Measurements from ENCODE around the gene FANCG.
A peak's percentile ranks its signal among the peaks of the same experiment; 100 is the strongest.

FANCG gene

DNA sequence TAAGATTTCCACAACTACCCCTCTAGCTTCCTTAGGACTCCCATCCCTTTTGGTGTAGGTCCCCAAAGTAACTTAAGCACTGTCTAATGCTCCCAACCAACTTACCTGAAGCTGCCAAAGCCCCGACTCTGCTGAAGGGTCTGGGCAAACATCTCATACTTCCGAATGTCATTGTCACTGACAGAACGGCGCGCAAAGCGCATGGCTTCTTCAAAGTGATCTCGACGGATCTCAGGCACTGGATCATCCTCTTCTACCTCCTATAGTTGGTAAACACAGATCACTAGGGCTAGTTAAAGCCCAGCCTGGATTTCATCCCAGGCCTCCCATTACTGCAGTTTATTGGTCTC, 22.5 kb downstream of the FANCG start:
- FAIRE-seq = no peak

DNA sequence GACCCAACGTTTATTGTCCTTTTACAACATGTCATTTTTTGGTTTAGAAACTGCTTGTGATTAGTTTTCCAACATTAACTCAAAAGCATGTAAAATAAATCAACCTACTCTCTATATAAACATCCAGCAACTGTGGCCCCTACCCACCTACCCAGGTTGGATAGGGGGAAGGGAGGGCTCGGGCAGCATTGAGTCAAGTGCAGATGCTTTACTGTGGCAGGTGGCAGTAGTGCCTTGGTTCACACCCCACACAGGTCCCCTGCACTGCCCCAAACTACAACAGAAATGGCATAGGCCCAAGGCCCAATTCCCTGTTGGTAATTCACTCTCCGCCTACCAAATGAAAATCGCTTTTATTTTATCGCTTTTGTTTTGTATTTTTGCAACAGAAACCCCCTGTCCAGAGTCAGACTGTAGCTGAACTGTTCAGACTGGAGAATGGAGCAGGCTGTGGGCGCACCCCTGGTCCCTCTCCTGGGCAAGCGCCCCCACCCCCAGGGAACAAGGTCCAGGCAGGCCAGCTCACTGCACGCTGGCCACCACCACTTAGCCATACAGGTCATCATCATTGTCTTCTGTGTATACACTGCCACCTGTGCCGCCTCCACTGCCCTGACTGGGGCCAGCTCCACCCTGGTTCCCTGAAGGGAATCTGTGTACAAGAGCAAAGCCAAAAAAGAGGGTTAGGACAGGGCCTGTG, 23.0 kb downstream of the FANCG start:
- no peak for FAIRE-seq

DNA sequence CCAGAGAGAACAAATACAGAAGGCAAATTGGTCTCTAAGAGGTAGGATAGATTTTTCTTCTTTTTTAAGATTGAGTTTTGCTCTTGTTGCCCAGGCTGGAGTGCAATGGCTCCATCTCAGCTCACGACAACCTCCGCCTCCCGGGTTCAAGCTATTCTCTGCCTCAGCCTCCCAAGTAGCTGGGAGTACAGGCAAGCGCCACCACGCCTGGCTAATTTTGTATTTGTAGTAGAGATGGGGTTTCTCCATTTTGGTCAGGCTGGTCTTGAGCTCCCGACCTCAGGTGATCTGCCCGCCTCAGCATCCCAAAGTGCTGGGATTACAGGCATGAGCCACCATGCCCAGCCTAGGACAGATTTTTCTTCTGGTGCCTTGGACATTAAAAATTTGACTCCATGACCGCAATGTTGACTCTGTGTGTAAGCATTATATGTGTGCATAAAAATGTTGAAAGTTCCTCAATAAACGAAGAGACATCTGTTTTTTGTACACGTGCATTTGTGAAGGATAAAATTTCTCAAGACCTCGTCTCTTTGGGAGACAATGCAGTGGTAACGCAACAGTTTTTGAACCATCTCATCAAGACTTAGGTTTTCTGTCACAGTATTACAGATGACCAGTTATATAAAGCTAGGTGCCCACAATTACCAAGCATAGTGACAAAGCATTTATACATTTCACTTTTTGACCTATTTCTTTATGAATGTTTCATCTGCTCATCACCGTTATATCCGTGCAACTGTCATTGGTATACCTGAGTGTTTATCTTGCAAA, 24.7 kb downstream of the FANCG start:
- FAIRE-seq = no peak

DNA sequence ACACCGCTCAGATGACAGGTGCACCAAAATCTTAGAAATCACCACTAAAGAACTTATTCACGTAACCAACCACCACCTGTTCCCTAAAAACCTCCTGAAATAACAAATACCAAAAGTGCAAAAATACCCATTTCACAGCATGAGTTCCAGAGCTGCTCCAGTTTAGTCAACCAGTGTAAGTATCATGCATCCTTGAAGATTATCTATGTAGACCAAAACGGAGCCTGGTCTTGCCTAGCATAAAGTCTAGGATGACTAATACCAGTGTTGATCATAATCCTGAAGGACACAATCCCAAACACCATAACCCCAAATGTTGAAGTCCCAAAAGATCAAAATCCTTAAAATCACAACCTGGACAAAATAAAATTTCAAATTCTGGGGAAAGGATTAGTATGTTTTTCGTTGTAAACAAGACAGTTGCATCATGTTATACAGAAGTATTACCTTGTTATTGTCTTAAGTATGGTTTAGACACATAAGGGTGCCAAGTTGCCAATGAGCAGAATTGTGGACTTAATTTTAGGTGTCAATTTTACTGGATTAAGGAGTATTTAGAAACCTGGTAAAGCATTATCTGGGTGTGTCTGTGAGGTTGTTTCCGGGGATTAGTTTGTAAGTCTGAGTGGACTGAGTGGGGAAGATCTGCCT, 25.4 kb downstream of the FANCG start:
- no peak for FAIRE-seq

DNA sequence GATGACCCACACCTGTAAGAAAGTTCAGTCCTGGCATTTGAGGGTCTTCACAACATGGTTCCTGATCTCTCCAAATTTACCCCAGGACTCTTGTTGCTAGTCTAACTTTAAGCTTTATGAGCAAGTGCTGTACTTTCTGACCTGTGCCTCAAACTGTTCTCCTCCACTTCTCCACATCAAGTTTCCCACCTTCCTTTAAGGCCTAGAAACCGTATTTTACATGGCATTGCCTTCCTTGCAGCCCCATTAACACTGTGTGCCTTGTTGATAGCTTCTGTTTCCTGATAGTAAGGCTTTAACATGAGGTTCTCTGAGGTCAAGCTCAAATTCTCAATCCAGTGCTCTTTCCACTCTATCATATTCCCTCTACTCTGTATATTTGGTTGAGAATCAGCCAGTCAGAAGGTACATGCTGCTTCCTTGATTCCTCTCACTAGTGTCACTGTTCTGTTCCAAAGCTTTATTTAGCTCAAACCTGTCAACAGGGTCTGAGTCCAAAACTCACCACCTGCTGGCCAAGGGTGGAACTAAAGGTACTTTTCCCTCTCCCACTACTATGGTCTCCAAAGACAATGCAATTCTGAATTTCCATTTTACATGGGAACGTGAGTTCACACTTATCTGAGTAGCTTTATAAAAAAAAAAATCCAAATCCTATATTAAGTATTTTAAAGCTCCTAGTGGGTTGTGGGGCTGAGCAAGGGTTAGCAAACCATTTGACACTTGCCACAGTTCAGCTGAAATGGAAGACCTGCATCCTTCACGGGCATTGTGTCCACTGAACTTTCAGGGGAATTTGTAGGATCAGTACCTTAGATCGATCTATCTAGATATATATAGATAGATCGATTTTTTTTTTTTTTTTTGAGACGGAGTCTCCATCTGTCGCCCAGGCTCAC, 28.4 kb downstream of the FANCG start:
- peak; percentile 65 for FAIRE-seq

DNA sequence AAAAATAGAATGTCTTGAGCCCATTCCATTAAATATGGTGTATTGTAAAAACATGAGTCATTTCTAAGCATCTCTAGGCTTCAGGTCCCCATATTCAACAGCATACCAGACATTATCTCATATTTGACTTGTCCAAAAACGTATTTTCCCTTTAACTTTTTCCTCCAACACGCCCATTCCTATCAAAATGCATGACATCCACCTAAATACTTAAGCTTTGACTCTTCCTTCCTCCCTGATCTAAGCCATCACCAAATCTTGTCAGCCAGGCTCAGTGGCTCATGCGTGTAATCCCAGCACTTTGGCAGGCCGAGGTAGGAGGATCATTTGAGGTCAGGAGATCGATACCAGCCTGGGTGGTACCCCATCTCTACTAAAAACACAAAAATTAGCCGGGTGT, 31.2 kb downstream of the FANCG start:
- FAIRE-seq = no peak

DNA sequence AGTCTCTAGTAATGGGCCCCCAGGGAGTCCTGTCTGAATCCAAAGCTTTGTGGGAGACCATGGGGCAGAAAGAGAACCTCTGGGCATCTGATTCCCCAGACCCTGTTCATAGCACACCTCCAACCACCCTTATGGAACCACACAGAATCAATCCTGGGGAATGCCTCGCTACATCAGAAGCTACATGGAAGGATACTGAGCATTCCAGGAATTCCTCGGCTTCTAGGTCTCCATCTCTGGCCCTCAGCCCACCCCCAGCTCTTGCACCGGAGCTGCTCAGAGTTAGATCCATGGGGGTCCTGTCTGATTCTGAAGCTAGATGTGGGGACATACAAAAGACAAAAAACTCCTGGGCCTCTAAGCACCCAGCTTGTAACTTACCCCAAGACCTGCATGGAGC, 35.7 kb downstream of the FANCG start:
- no peak for FAIRE-seq

DNA sequence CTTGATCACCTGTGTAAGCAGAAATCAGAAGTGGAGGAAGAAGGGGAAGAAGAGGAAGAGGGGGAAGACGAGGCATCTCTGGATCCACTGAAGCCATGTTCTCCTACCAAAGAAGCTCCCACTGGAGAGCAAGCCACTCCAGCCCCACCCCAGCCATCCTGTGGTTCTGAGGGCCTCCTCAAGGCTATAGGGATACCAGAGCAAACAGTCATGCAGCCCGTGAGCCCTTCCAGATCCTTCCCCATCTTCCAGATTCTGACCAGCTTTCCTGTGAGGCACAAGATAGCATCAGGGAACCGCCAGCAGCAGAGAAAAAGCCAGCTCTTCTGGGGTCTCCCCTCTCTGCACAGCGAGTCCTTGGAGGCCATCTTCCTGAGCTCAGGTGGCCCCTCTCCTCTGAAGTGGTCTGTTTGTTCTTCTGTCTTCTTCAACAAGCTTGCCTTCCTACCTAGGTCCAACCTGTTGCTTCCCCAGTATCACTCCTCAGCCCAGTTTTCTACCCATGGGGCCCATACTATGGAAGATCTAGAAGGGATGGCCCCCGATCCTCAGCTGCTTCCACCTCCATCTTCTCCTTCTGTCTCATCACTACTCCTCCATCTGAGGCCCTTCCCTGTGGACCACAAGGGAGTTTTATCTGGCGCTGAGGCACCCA, 36.7 kb downstream of the FANCG start:
- FAIRE-seq = no peak

DNA sequence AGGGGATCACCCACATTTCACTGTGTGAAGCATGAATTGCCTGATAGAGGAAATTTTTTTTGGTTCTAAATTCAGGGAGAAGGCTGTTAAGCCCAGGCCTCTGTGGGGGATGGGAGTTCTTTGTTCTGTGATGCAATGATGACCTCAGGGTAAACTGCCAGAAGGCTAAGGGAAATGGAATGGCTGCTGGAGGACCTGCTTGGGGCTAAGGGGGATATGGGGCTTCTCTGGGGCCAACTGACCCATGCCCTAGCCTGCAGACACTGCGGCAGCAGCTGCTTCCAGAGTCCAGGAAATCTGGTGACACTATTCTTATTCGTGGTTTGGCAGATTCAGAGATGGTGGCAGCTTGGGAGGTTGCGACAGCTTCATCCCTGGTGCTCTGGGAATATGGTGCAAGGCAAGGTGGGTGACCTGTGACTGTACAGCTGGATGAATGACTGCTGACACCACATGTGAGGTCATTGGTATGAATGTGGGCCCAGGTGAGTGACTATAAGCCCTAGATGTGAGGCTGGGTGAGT, 37.6 kb downstream of the FANCG start:
- FAIRE-seq = no peak

DNA sequence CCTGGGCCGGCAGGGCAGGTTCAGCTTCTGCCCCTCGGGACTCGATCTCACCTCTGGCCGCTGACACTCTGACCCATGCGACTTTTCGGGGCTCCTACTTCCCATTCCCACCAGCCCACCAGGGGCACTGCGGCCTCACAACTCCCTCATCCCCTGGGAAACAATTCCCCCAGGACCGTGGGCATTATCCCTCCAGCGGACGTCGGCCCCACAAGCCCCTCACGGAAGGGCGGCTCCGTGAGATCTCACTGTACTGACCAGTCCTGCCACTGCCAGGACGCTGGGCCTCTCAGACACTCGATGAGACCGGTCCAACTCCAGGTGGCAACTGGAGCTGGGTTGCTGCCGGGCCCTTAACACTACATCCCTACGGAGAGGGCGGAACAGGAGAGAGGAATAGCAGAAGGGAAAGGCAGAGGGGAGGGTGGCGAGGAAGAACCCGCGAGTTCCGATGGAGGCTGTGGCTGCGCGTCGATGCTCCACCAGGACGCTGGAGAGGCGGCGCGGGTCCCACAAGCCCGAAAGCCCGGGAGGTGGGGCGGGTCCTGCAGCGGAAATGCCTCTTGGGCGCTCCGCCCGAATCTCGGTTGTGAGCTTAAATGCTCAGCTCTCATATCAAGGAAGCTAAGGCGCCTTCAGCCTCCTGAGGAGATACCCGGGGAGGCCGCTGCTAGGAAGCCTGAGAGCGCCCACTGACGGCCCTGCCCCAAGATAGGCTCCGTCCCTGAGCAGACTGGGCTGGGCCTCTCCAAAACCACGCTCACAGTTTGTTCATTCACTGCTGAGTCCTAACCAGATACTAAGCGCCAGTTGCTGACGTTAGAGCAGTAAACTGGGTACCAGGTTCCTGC, 43.7 kb downstream of the FANCG start:
- FAIRE-seq = no peak

DNA sequence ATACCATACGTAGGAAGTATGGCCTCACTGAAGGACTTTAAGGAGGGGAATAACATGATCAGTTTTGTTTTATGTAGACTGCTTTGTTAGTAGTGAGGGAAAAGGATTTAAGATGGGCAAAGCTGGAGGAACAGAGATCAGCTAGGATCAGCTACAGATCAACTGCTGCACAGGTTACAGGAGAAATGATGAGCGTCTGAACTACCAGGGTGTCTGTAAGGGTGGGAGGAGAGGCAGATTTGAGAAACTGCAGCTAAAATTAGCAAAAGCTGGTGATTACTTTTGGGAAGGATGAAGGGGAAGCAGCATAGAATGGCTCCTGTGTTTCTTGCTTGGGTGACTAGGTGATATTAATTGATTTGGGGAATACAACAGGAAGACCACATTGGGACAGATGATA, 46.6 kb downstream of the FANCG start:
- no peak for FAIRE-seq

DNA sequence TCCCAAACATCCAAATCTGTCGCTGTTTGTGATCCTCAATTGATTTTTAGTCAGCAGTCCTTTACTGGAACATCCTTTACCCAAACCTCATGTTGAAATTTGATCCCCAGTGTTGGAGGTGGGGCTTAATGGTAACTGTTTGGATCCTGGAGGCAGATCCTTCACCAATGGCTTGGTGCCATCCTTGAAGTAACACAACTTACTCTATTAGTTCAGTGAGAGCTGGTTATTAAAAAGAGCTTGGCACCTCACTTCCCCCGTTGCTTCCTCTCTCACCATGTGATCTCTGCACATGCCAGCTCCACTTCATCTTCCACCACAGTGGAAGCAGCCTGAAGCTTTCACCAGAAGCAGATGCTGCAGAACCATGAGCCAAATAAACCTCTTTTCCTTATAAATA, 49.9 kb downstream of the FANCG start:
- FAIRE-seq = no peak

DNA sequence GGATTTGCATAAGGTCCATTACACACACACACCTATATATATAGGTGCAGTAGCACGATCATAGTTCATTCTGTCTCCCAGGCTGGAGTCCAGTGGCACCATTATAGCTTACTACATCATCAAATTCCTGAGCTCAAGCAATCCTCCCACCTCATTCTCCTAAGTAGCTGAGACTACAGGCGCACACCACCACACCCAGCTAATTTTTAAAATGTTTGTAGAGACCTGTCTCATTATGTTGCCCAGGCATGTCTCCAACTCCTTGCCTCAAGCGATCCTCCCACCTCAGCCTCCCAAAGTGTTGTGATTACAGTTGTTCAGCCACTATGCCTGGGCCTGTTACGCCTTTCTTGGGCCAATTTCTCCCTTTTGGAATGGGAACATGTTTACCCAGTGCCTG, 50.5 kb downstream of the FANCG start:
- no peak for FAIRE-seq

DNA sequence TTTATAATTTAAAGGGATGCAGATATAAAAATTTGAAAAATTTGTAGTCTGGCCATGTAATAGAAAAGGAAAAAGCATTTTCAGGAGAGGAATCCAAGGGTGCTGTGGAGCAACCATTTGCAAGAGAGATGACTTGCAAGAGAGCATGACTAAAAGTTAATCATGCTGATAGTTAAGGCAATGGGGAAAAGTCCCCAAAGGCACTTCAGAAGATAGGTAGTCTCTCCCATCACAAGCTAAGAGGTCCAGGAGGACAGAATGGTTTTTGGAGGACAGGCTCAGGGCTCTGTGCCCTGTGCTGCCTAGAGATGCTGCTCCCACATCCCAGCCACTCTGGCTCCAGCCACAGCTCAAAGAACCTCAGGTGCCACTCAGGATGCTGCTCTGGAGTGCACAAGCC, 51.4 kb downstream of the FANCG start:
- FAIRE-seq = no peak

DNA sequence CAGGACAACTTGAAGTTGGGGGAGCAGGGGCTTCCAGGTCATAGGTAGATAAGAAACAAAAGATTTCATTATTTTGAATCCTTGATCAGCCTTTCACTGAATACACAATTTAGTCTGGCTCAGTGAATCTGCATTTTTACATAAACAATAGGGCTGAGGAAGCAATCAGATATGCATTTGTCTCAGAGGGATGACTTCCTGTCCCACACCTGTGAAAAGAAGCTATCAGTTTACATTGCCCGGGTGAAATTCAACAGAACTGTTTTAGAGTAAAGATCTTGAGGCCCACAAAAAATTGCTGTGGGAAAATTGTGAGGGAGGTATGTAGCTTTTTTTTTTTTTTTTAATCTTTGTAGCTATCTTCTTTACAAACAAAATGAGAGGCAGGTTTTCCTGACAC, 51.9 kb downstream of the FANCG start:
- FAIRE-seq = no peak

DNA sequence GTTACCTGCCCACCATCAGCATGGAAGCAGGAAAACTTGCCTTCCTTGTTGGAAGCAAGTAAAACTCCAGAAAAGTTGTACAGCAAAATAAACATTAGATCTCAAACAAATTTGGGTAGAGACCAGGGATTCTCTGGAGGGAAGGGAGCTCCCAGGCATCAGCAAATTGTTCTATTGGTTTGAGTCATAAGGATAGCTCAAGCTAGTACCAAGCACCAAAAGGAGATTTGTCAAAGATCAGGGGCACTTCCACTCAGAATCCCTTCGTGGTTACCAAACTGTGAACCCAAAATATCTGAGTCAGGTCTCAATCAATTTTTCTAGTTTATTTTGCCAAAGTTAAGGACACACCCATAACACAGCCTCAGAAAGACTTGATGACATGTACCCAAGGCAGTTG, 52.4 kb downstream of the FANCG start:
- FAIRE-seq = no peak

DNA sequence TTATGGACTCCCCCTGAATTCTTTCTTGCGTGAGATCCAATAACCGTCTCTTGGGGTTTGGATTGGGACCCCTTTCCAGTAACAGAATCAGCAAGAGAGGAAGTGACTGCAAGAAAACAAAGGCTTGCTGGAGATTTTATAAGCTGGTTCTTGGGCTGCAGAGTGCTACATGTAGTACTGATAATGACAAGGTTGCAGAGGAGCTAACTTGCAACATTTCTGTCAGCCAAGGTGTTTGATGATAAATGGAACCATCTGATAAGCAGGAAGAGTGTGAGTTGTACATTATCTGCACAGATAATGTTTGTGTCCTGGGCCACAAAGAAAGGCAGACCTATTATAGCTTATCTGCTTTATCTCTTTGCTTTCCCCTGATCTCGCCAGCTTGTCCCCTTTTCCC, 53.1 kb downstream of the FANCG start:
- no peak for FAIRE-seq

Data from G401.6 (cell line).